Colonic mucosa (tissue), 4 donors: ENCODE results near the gene GPR18. TPM values are rescaled to one million over a fixed set of nuclear protein-coding genes. Genes with fewer than 3 reads are reported as not detected.

ENCODE experiments used
- DNase-seq: peaks from one replicate; pipeline ENCODE4 v3.0.0-alpha.2; 2020
- H3K27ac ChIP-seq: fragments of 200-600 bp; one replicate; pipeline ENCODE4 v1.8.0; 2021
- H3K27me3 ChIP-seq: fragments of 200-600 bp; one replicate; pipeline ENCODE4 v1.8.0; 2021
- H3K36me3 ChIP-seq: fragments of 200-600 bp; one replicate; pipeline ENCODE4 v1.8.0; 2021
- H3K4me1 ChIP-seq: fragments of 200-600 bp; one replicate; pipeline ENCODE4 v1.8.0; 2021; ENCODE audit warnings: mild to moderate bottlenecking
- H3K4me3 ChIP-seq: fragments of 200-600 bp; one replicate; pipeline ENCODE4 v1.8.0; 2021
- H3K9ac ChIP-seq, 2 donors: one replicate each; pipeline ENCODE4 v1.7.0; 2013; ENCODE audit warnings: control low read depth in 2 of 2, low read depth in 2 of 2, low read length in 2 of 2
- H3K9me3 ChIP-seq: fragments of 200-600 bp; one replicate; pipeline ENCODE4 v1.8.0; 2021
- intact Hi-C: fragments of 100-400 bp; cut with DNase I; formaldehyde crosslinking; loops from one replicate; pipeline ENCODE4 v1.14.1; 2022
- total RNA-seq, 2 donors: library from RNA; stranded (reverse); fragmentation: NEBNext Ultra II Directional in 1 of 2; extraction: Animal tissue kit (Norgen Biotek cat#: 25700) in 1 of 2; gene quantifications; one replicate each; pipeline ENCODE4 v1.2.1, GENCODE V29; 2021
- TF ChIP-seq, protein P1 (sequence below): fragments of 200-600 bp; IDR thresholded peaks from one replicate; pipeline ENCODE4 v1.8.0; 2022; ENCODE audit warnings: antibody characterized with exemption, mild to moderate bottlenecking
- donor health status: healthy.
- donor health status: DM: no; HTN: no; CAD: no.
- donor health status: DM: no; HTN: no; CAD: no.

Gene GPR18
- total RNA-seq, 2 donors from 2014 or later, result 0.35 TPM; not detected in 1

- Histone ChIP-seq H3K4me1 (no peaks in the 10 kb centered on the region), H3K9me3 (no peaks in the 10 kb centered on the region), H3K27ac (no peak overlapping the region), H3K36me3 (no peaks in the 10 kb centered on the region), H3K9ac (no peak overlapping the region), H3K4me3 (no peak overlapping the region), H3K27me3 (no peaks in the 10 kb centered on the region)
- intact Hi-C loops, result no loop called here
- TF ChIP-seq, protein P1, sequence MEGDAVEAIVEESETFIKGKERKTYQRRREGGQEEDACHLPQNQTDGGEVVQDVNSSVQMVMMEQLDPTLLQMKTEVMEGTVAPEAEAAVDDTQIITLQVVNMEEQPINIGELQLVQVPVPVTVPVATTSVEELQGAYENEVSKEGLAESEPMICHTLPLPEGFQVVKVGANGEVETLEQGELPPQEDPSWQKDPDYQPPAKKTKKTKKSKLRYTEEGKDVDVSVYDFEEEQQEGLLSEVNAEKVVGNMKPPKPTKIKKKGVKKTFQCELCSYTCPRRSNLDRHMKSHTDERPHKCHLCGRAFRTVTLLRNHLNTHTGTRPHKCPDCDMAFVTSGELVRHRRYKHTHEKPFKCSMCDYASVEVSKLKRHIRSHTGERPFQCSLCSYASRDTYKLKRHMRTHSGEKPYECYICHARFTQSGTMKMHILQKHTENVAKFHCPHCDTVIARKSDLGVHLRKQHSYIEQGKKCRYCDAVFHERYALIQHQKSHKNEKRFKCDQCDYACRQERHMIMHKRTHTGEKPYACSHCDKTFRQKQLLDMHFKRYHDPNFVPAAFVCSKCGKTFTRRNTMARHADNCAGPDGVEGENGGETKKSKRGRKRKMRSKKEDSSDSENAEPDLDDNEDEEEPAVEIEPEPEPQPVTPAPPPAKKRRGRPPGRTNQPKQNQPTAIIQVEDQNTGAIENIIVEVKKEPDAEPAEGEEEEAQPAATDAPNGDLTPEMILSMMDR, result no peak
- DNase-seq, result no peak
These were observed 2.9 kb upstream of the GPR18 start for GRCh38 chr13:99261059-99261458.

- H3K4me3 ChIP-seq, result no peak overlapping the region
- no peak overlapping the region for H3K9ac ChIP-seq
- DNase-seq, result no peak
- H3K36me3 ChIP-seq, result no peaks in the 10 kb centered on the region
- H3K4me1 ChIP-seq, result no peaks in the 10 kb centered on the region
- intact Hi-C loops, result no loop called here
- H3K27me3 ChIP-seq, result no peaks in the 10 kb centered on the region
- no peaks in the 10 kb centered on the region for H3K9me3 ChIP-seq
- H3K27ac ChIP-seq, result no peak overlapping the region
- TF ChIP-seq, protein P1, result no peak
These were observed 2.0 kb upstream of the GPR18 start for GRCh38 chr13:99260216-99260615.

- H3K9ac ChIP-seq, result no peak overlapping the region
- H3K4me1 ChIP-seq, result no peaks in the 10 kb centered on the region
- H3K27ac ChIP-seq, result no peak overlapping the region
- DNase-seq, result no peak
- H3K9me3 ChIP-seq, result no peaks in the 10 kb centered on the region
- intact Hi-C loops, result no loop called here
- no peak overlapping the region for H3K4me3 ChIP-seq
- no peaks in the 10 kb centered on the region for H3K27me3 ChIP-seq
- TF ChIP-seq, protein P1, result no peak
- no peaks in the 10 kb centered on the region for H3K36me3 ChIP-seq
These were observed 767 bp upstream of the GPR18 start for GRCh38 chr13:99258946-99259345.

GRCh38 chr13:99257291-99257690, 888 bp downstream of the GPR18 start:
- Histone ChIP-seq H3K36me3 (no peaks in the 10 kb centered on the region), H3K27ac (no peak overlapping the region), H3K4me1 (no peaks in the 10 kb centered on the region), H3K4me3 (no peak overlapping the region), H3K9me3 (no peaks in the 10 kb centered on the region), H3K27me3 (no peaks in the 10 kb centered on the region), H3K9ac (no peak overlapping the region)
- TF ChIP-seq, protein P1, result no peak
- intact Hi-C loops, result no loop called here
- no peak for DNase-seq

DNA sequence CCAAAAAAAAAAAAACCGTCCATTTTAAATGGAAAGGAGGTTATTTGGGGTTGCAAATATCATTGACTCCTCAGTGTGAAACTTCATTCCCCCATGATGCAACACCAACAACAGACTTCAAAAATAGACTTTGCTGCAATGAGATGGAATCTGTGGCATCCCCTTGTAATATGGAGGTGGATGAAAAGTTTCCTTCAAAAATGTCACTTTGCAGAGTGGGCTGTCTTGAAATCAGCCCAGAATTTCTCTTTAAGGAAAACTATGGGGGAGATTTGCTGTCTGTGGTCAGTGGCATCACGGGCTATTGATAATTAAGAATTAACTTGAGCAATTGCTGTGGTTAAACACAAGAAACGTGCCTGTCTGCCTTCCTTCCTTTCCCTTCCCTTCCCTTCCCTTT, 1.5 kb downstream of the GPR18 start:
- Histone ChIP-seq H3K9ac (no peak overlapping the region), H3K4me3 (no peak overlapping the region), H3K36me3 (no peaks in the 10 kb centered on the region)

More for the DNA sequence above, 1.5 kb downstream of the GPR18 start:
- TF ChIP-seq, protein P1, result no peak
- Histone ChIP-seq H3K9me3 (no peaks in the 10 kb centered on the region), H3K27ac (no peak overlapping the region), H3K4me1 (no peaks in the 10 kb centered on the region), H3K27me3 (no peaks in the 10 kb centered on the region)
- no peak for DNase-seq
- intact Hi-C loops, result no loop called here
